Fibroblast of lung (primary cell): Measurements from ENCODE around the gene INPP5K. TPM values are rescaled to one million over a fixed set of nuclear protein-coding genes. Genes with fewer than 3 reads are reported as not detected.
A peak's percentile ranks its signal among the peaks of the same experiment; 100 is the strongest.

Experiments
- DNase-seq, 2 donors: peaks; one replicate each; pipeline versions ENCODE4 v3.0.0 to v3.0.0-alpha.2; 2010; ENCODE audit warnings: low read depth in 2 of 2
- H2AFZ ChIP-seq: 2 replicates; pipeline ENCODE4 v1.5.1; 2012; ENCODE audit warnings: low read length, control low read depth, inconsistent platforms
- H3K27ac ChIP-seq: 2 replicates; pipeline ENCODE4 v1.5.1; 2011; ENCODE audit warnings: low read length, control low read depth; ENCODE audit not compliant: insufficient read depth
- H3K27me3 ChIP-seq: 2 replicates; pipeline ENCODE4 v1.5.1; 2011; ENCODE audit warnings: mild to moderate bottlenecking, low read length; ENCODE audit not compliant: control insufficient read depth, insufficient read depth
- H3K36me3 ChIP-seq: 2 replicates; pipeline ENCODE4 v1.5.1; 2011; ENCODE audit warnings: low read length; ENCODE audit not compliant: control insufficient read depth, insufficient read depth
- H3K4me1 ChIP-seq: 2 replicates; pipeline ENCODE4 v1.5.1; 2011; ENCODE audit warnings: low read length; ENCODE audit not compliant: control insufficient read depth, insufficient read depth; ENCODE audit errors: extremely low read depth
- H3K4me2 ChIP-seq: 2 replicates; pipeline ENCODE4 v1.5.1; 2011; ENCODE audit warnings: low read length, control low read depth; ENCODE audit not compliant: insufficient read depth; ENCODE audit errors: extremely low read depth
- H3K4me3 ChIP-seq, 4 experiments: fragments of 200-600 bp in 1 of 4; sonication (generic) in 1 of 4; replicated peaks in 1 of 4; 2 replicates each; pipeline ENCODE4 v1.5.1; 2011 to 2016; ENCODE audit warnings: low read length in 4 of 4, low read depth in 3 of 4, mild to moderate bottlenecking in 3 of 4, control low read depth in 2 of 4, inconsistent platforms in 1 of 4, mixed read lengths in 1 of 4; ENCODE audit not compliant: insufficient read depth in 1 of 4; ENCODE audit errors: control extremely low read depth in 1 of 4
- H3K79me2 ChIP-seq: 2 replicates; pipeline ENCODE4 v1.5.1; 2012; ENCODE audit warnings: mild to moderate bottlenecking, low read length, inconsistent platforms; ENCODE audit not compliant: control insufficient read depth, insufficient read depth
- H3K9ac ChIP-seq: 2 replicates; pipeline ENCODE4 v1.5.1; 2011; ENCODE audit warnings: mild to moderate bottlenecking, low read length, control low read depth; ENCODE audit not compliant: insufficient read depth
- H3K9me3 ChIP-seq: 2 replicates; pipeline ENCODE4 v1.5.1; 2012; ENCODE audit warnings: low read depth, low read length; ENCODE audit not compliant: control insufficient read depth, insufficient read depth
- H4K20me1 ChIP-seq: 2 replicates; pipeline ENCODE4 v1.5.1; 2011; ENCODE audit warnings: low read length; ENCODE audit not compliant: control insufficient read depth, insufficient read depth; ENCODE audit errors: extremely low read depth
- EZH2 ChIP-seq: IDR thresholded peaks from 2 replicates; pipeline ENCODE4 v1.5.1; 2012; ENCODE audit warnings: low read length, control low read depth, mild to moderate bottlenecking; ENCODE audit errors: missing control alignments
- polyA plus RNA-seq, 2 donors: library from polyadenylated mRNA; depleted of rRNA in 1 of 2; stranded (reverse) in 1 of 2; unstranded in 1 of 2; fragments of >200 nt; gene quantifications; 2 replicates each; pipeline ENCODE4 v1.2.1, GENCODE V29; 2011 to 2012; ENCODE audit warnings: missing spikeins in 1 of 2
- total RNA-seq: library from RNA; depleted of rRNA; stranded (reverse); fragments of >200 nt; gene quantifications from 2 replicates; pipeline ENCODE4 v1.2.1, GENCODE V29; 2014
- TF ChIP-seq, protein P1 (sequence below), 2 donors: IDR thresholded peaks in 1 of 2; conservative IDR thresholded peaks in 1 of 2; 1 replicate in 1 of 2; 2 replicates in 1 of 2; pipeline ENCODE4 v1.5.1; 2011 to 2012; ENCODE audit warnings: low read length in 2 of 2, control low read depth in 1 of 2, inconsistent platforms in 1 of 2, low read depth in 1 of 2, mild to moderate bottlenecking in 1 of 2

INPP5K gene
- total and polyA plus RNA-seq, 2 donors (not counting 1 experiment from before 2014, with no cell fraction given) = 21.0 to 34.5 TPM

DNA sequence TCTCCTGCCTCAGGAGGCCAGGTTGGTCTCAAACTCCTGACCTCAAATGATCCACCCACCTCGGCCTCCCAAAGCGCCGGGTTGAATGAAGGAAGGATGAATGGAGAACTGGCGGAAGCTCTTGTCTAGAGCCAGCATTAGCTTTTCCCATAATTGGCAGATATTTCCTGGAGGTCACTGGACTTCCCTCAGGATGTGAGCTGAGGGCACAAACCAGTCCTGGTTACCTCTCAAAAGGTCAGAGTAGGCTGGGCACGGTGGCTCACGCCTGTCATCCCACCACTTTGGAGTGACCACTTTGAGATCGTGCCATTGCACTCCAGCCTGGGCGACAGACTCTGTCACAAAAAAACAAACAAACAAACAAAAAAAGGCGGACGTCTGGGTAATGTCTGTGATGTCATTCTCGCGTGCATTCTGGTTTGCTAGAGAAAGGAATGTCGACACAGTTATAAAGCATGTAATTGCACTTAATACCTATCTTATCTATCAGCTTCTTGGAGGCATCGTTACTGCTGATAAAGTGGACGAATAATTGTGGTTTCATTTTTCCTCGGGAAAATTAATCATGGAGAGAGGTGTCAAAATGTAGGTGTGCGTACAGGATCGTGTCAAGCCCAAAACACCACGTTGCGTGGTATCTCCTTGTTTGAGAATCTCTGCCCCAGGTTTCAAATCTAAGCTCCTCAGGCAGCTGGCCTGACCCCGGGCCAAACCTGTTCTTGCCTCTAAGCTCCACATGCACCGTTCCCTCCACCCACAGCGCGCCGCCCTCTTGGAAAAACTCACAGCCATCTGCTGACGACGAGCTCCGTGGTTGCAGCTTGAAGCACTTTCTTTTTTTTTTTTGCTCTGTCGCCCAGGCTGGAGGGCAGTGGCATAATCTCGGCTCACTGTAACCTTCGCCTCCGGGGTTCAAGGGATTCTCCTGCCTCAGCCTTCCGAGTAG is 54.0 kb downstream of the INPP5K start:
- Histone ChIP-seq H2AFZ (no peak overlapping the region), H3K36me3 (peaks cover 12% of the 10 kb centered on the region), H3K4me3 (no peak overlapping the region), H3K9me3 (no peaks in the 10 kb centered on the region), H3K9ac (no peak overlapping the region), H3K4me1 (no peaks in the 10 kb centered on the region), H3K27ac (no peak overlapping the region), H3K79me2 (no peaks in the 10 kb centered on the region), H3K27me3 (no peaks in the 10 kb centered on the region), H3K4me2 (no peak overlapping the region), H4K20me1 (no peaks in the 10 kb centered on the region)
- DNase-seq = peak in 1 of 2 donors; percentile 60
- no peak for TF ChIP-seq EZH2
- TF ChIP-seq, protein P1, sequence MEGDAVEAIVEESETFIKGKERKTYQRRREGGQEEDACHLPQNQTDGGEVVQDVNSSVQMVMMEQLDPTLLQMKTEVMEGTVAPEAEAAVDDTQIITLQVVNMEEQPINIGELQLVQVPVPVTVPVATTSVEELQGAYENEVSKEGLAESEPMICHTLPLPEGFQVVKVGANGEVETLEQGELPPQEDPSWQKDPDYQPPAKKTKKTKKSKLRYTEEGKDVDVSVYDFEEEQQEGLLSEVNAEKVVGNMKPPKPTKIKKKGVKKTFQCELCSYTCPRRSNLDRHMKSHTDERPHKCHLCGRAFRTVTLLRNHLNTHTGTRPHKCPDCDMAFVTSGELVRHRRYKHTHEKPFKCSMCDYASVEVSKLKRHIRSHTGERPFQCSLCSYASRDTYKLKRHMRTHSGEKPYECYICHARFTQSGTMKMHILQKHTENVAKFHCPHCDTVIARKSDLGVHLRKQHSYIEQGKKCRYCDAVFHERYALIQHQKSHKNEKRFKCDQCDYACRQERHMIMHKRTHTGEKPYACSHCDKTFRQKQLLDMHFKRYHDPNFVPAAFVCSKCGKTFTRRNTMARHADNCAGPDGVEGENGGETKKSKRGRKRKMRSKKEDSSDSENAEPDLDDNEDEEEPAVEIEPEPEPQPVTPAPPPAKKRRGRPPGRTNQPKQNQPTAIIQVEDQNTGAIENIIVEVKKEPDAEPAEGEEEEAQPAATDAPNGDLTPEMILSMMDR (conservative IDR thresholded peaks at IDR 0.05 in 1 of 2, IDR thresholded peaks at IDR 0.05 in 1 of 2; ENCODE audit: low read depth in 1 of 2, low read length in 2 of 2) = no peak

DNA sequence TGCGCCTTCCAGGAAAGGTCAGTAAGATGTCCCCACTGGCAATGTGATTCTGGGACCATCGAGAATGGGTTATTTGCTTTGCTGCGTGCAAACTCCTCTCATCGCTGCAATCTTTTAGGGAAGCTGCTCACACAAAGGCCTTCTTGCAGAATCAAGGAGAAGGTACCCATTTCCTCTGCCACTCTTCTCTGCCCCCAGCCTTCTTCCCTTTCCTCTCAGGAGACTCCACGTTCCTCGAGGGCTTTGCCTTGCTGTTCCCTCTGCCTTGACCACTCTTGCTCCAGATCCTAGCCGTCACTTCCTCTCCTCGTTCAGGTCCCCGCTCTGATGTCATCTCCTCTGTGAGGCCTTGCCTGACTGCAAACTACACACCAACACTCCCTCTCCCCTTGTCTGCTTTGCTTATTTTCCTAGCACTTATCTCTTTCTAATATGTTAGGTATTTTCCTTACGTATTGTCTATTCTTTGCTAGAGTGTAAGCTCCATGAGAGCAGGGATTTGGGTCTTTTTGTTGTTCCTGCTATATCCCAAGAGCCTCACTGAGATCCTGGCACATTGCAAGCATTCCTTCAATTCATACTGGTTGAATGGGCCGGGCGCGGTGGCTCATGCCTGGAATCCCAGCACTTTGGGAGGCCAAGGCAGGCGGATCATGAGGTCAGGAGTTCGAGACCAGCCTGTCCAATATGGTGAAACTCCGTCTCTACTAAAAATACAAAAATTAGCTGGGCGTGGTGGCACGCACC is 55.0 kb downstream of the INPP5K start:
- no peak overlapping the region for H3K4me2 ChIP-seq
- no peak overlapping the region for H3K4me3 ChIP-seq
- peaks cover 9% of the 10 kb centered on the region for H3K36me3 ChIP-seq
- no peak overlapping the region for H3K27ac ChIP-seq
- no peaks in the 10 kb centered on the region for H3K27me3 ChIP-seq
- no peaks in the 10 kb centered on the region for H4K20me1 ChIP-seq
- H3K79me2 ChIP-seq = no peaks in the 10 kb centered on the region
- no peak for DNase-seq
- H3K9ac ChIP-seq = no peak overlapping the region
- H2AFZ ChIP-seq = no peak overlapping the region
- no peaks in the 10 kb centered on the region for H3K9me3 ChIP-seq
- TF ChIP-seq, protein P1 (conservative IDR thresholded peaks at IDR 0.05 in 1 of 2, IDR thresholded peaks at IDR 0.05 in 1 of 2; ENCODE audit: low read depth in 1 of 2, low read length in 2 of 2) = no peak
- TF ChIP-seq EZH2 = no peak
- no peaks in the 10 kb centered on the region for H3K4me1 ChIP-seq

DNA sequence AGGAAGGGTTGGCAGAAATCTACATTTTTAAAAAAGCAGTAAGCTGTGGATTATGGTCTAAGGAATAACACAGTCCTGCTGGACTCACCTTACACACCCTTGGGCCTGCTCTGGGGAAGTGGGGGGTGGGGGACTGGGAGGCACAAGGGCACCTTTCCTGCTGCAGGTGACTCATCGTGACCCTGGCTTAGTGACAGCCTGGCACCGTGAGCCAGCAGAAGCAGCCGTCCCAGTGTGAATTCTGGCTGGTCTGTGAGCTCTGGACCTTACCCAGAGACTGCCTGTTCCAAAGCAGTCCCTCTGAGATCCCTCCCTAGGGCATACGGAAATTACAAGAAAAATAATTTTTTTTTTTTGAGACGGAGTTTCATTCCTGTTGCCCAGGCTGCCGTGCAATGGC is 56.2 kb downstream of the INPP5K start:
- Histone ChIP-seq H3K4me2 (no peak overlapping the region), H3K27ac (no peak overlapping the region), H4K20me1 (no peaks in the 10 kb centered on the region), H3K9me3 (no peaks in the 10 kb centered on the region), H3K9ac (no peak overlapping the region), H2AFZ (no peak overlapping the region), H3K4me1 (no peaks in the 10 kb centered on the region), H3K4me3 (no peak overlapping the region), H3K36me3 (peaks cover 7% of the 10 kb centered on the region), H3K79me2 (peaks cover 7% of the 10 kb centered on the region), H3K27me3 (no peaks in the 10 kb centered on the region)
- no peak for DNase-seq
- TF ChIP-seq EZH2 = no peak
- TF ChIP-seq, protein P1 (conservative IDR thresholded peaks at IDR 0.05 in 1 of 2, IDR thresholded peaks at IDR 0.05 in 1 of 2; ENCODE audit: low read depth in 1 of 2, low read length in 2 of 2) = no peak
